BJ (cell line): ENCODE data around the gene SAMD11. TPM values are rescaled to one million over a fixed set of nuclear protein-coding genes. Genes with fewer than 3 reads are reported as not detected.
"Not testable (repeated sequence)": the region's sequence is repeated elsewhere in the genome, so short reads cannot be mapped to it uniquely, and the experiment has no call there.

Source experiments
- CTCF ChIA-PET: fragments of 350-600 bp; formaldehyde crosslinking; extraction: SDS; loops from one replicate; lab custom pipeline; 2021; ENCODE audit warnings: antibody characterized with exemption, inconsistent platforms; lab: Yijun Ruan, JAX
- POLR2A ChIA-PET: fragments of 300-600 bp; sonication (Branson Sonifier 250); formaldehyde crosslinking; extraction: SDS; loops from one replicate; lab custom pipeline; 2021; ENCODE audit warnings: antibody characterized with exemption; lab: Charles Lee
- DNase-seq: peaks from one replicate; pipeline ENCODE4 v3.0.0-alpha.2; 2011; ENCODE audit warnings: low read depth
- H3K27me3 ChIP-seq: 2 replicates; pipeline ENCODE4 v1.6.0; 2011; ENCODE audit warnings: low read length; ENCODE audit not compliant: control insufficient read depth, insufficient read depth
- H3K36me3 ChIP-seq: 2 replicates; pipeline ENCODE4 v1.5.1; 2011; ENCODE audit warnings: low read length; ENCODE audit not compliant: control insufficient read depth, insufficient read depth
- H3K4me3 ChIP-seq: 2 replicates; pipeline ENCODE4 v1.5.1; 2011; ENCODE audit warnings: low read depth, mild to moderate bottlenecking, control low read depth, low read length
- CTCF ChIP-seq: IDR thresholded peaks from 2 replicates; pipeline ENCODE4 v1.5.1; 2011; ENCODE audit warnings: low read depth, mild to moderate bottlenecking, control low read depth, inconsistent platforms, low read length, moderate library complexity; ENCODE audit not compliant: insufficient read depth
- polyA plus RNA-seq: library from polyadenylated mRNA; depleted of rRNA; stranded (reverse); fragments of >200 nt; gene quantifications from 2 replicates; pipeline ENCODE4 v1.2.3, GENCODE V29; 2011

The SAMD11 gene
- polyA plus RNA-seq, 1 experiment = 10.0 TPM

- POLR2A ChIA-PET = no interaction called here
- H3K4me3 ChIP-seq = no peak overlapping the region
- CTCF ChIA-PET = no interaction called here
- TF ChIP-seq CTCF = no peak
- no peaks in the 10 kb centered on the region for H3K27me3 ChIP-seq
- H3K36me3 ChIP-seq = peaks cover 14% of the 10 kb centered on the region
- DNase-seq = no peak
Observed at GRCh38 chr1:943545-944340, 20.0 kb downstream of the SAMD11 start.

GRCh38 chr1:944341-945325 is 20.9 kb downstream of the SAMD11 start:
- no peaks in the 10 kb centered on the region for H3K27me3 ChIP-seq
- H3K36me3 ChIP-seq = peaks cover 22% of the 10 kb centered on the region
- DNase-seq = no peak
- no peak for TF ChIP-seq CTCF
- ChIA-PET POLR2A (no interaction called here), CTCF (no interaction called here)
- no peak overlapping the region for H3K4me3 ChIP-seq

GRCh38 chr1:945688-946556 is 22.2 kb downstream of the SAMD11 start:
- Histone ChIP-seq H3K36me3 (peaks cover 32% of the 10 kb centered on the region), H3K27me3 (no peaks in the 10 kb centered on the region), H3K4me3 (no peak overlapping the region)
- ChIA-PET CTCF (no interaction called here), POLR2A (no interaction called here)
- DNase-seq = no peak
- TF ChIP-seq CTCF = no peak

GRCh38 chr1:946811-947210 is 23.1 kb downstream of the SAMD11 start:
- POLR2A ChIA-PET, H3K4me3 ChIP-seq, DNase-seq, H3K27me3 ChIP-seq: not testable (repeated sequence)
- H3K36me3 ChIP-seq = peaks cover 35% of the 10 kb centered on the region
- CTCF ChIA-PET = interaction anchor here (0.6 kb wide), 1 partner anchor 152 kb away, joined by 3 read pairs; no protein-coding TSS in a partner anchor

GRCh38 chr1:947958-948357 is 24.2 kb downstream of the SAMD11 start:
- no peak for TF ChIP-seq CTCF
- peaks cover 43% of the 10 kb centered on the region for H3K36me3 ChIP-seq
- H3K4me3 ChIP-seq = no peak overlapping the region
- H3K27me3 ChIP-seq = no peaks in the 10 kb centered on the region
- POLR2A ChIA-PET = no interaction called here
- no peak for DNase-seq
- CTCF ChIA-PET = interaction anchor here (0.6 kb wide), 1 partner anchor 78 kb away, joined by 3 read pairs; no protein-coding TSS in a partner anchor
